ENCODE measurements around the gene NOCT.

GRCh38 chr4:139025841-139026240, 10.3 kb downstream of the NOCT start:
- no peak for TF ChIP-seq POLR2A (IDR thresholded peaks at IDR 0.05)
- TF ChIP-seq CTCF (IDR thresholded peaks at IDR 0.05) = no peak
